ENCODE data around the gene LHFPL2.

LHFPL2 gene

GRCh38 chr5:78521455-78521854 is 127.1 kb downstream of the LHFPL2 start:
- no peak for DNase-seq (ENCODE audit: low spot score)

GRCh38 chr5:78519198-78519941 is 129.2 kb downstream of the LHFPL2 start:
- no peak for DNase-seq (ENCODE audit: low spot score)

- DNase-seq (ENCODE audit: low spot score), result no peak
These were observed 130.0 kb downstream of the LHFPL2 start for GRCh38 chr5:78518365-78519197.

GRCh38 chr5:78515670-78516069 is 132.9 kb downstream of the LHFPL2 start:
- no peak for DNase-seq (ENCODE audit: low spot score)

GRCh38 chr5:78514427-78515330 is 133.9 kb downstream of the LHFPL2 start:
- no peak for DNase-seq (ENCODE audit: low spot score)

- no peak for DNase-seq (ENCODE audit: low spot score)
These were observed 135.1 kb downstream of the LHFPL2 start for GRCh38 chr5:78513441-78513840.

- no peak for DNase-seq (ENCODE audit: low spot score)
These were observed 136.1 kb downstream of the LHFPL2 start for GRCh38 chr5:78512435-78512834.

GRCh38 chr5:78511121-78511906 is 137.3 kb downstream of the LHFPL2 start:
- no peak for DNase-seq (ENCODE audit: low spot score)

- DNase-seq (ENCODE audit: low spot score), result peak; percentile 10
These were observed 138.4 kb downstream of the LHFPL2 start for GRCh38 chr5:78509884-78510769.

- DNase-seq (ENCODE audit: low spot score), result no peak
These were observed 139.3 kb downstream of the LHFPL2 start for GRCh38 chr5:78509145-78509865.

GRCh38 chr5:78508186-78508765 is 140.3 kb downstream of the LHFPL2 start:
- no peak for DNase-seq (ENCODE audit: low spot score)

- DNase-seq (ENCODE audit: low spot score), result no peak
These were observed 141.0 kb downstream of the LHFPL2 start for GRCh38 chr5:78507531-78507930.

GRCh38 chr5:78506261-78507024 is 142.1 kb downstream of the LHFPL2 start:
- DNase-seq (ENCODE audit: low spot score), result no peak

- no peak for DNase-seq (ENCODE audit: low spot score)
These were observed 142.7 kb downstream of the LHFPL2 start for GRCh38 chr5:78505860-78506259.

GRCh38 chr5:78504704-78505677 is 143.6 kb downstream of the LHFPL2 start:
- no peak for DNase-seq (ENCODE audit: low spot score)

- DNase-seq (ENCODE audit: low spot score), result no peak
These were observed 144.5 kb downstream of the LHFPL2 start for GRCh38 chr5:78503958-78504653.

All from CD4-positive, alpha-beta T cell treated with Interleukin-15 for 4 hours (primary cell).